Activated naive CD4-positive, alpha-beta T cell treated with anti-CD3 and anti-CD28 coated beads, Interleukin-2, amount 10 ng/mL, durations not matched to agents 7 days and 5 days (primary cell): ENCODE data around the gene FCHSD2.

ENCODE experiments used
- CTCF ChIA-PET: fragments of 350-600 bp; sonication (Branson Sonifier 250); formaldehyde crosslinking; loops from one replicate; lab custom pipeline; 2021; ENCODE audit warnings: antibody characterized with exemption; lab: Charles Lee
- DNase-seq: peaks from one replicate; pipeline ENCODE4 v3.0.0-alpha.2; 2020
- H3K27ac Mint-ChIP-seq: one replicate; pipeline ENCODE4 v1.8.0; 2021; ENCODE audit warnings: mild to moderate bottlenecking, moderate library complexity, mixed read lengths
- H3K27me3 Mint-ChIP-seq: one replicate; pipeline ENCODE4 v1.8.0; 2021; ENCODE audit warnings: mild to moderate bottlenecking, mixed read lengths
- H3K36me3 Mint-ChIP-seq: one replicate; pipeline ENCODE4 v1.8.0; 2021; ENCODE audit warnings: mixed read lengths
- H3K4me1 Mint-ChIP-seq: one replicate; pipeline ENCODE4 v1.8.0; 2021; ENCODE audit warnings: mixed read lengths
- H3K4me3 Mint-ChIP-seq: one replicate; pipeline ENCODE4 v1.8.0; 2021; ENCODE audit warnings: mild to moderate bottlenecking, moderate library complexity, mixed read lengths
- H3K9me3 Mint-ChIP-seq: one replicate; pipeline ENCODE4 v1.8.0; 2021; ENCODE audit warnings: mixed read lengths

FCHSD2 gene

GRCh38 chr11:73164803-73165540 lies 22.9 kb upstream of the FCHSD2 start:
- no peak overlapping the region for H3K4me3 Mint-ChIP-seq
- peaks cover 42% of the 10 kb centered on the region for H3K27me3 Mint-ChIP-seq
- no peaks in the 10 kb centered on the region for H3K9me3 Mint-ChIP-seq
- no peaks in the 10 kb centered on the region for H3K36me3 Mint-ChIP-seq
- H3K27ac Mint-ChIP-seq, result no peak overlapping the region
- no peaks in the 10 kb centered on the region for H3K4me1 Mint-ChIP-seq
- CTCF ChIA-PET, result interaction anchor here (11.6 kb wide), 1 partner anchor 13 kb away, joined by 89 read pairs; no protein-coding TSS in a partner anchor
- no peak for DNase-seq

GRCh38 chr11:73163638-73164174 lies 21.6 kb upstream of the FCHSD2 start:
- Mint-ChIP-seq H3K27ac (no peak overlapping the region), H3K4me1 (no peaks in the 10 kb centered on the region), H3K36me3 (no peaks in the 10 kb centered on the region), H3K4me3 (no peak overlapping the region), H3K27me3 (peaks cover 33% of the 10 kb centered on the region), H3K9me3 (no peaks in the 10 kb centered on the region)
- CTCF ChIA-PET, result interaction anchor here (0.7 to 11.6 kb wide), 4 partner anchors 15 to 26 kb away, joined by 3 to 89 read pairs (median 4); no protein-coding TSS in a partner anchor
- DNase-seq, result no peak

- H3K36me3 Mint-ChIP-seq, result no peaks in the 10 kb centered on the region
- CTCF ChIA-PET, result interaction anchor here (0.5 to 11.6 kb wide), 3 partner anchors 16 to 282 kb away, joined by 3 to 89 read pairs (median 4); no protein-coding TSS in a partner anchor
- peaks cover 24% of the 10 kb centered on the region for H3K27me3 Mint-ChIP-seq
- H3K4me1 Mint-ChIP-seq, result peaks cover 4% of the 10 kb centered on the region
- no peak overlapping the region for H3K4me3 Mint-ChIP-seq
- DNase-seq, result no peak
- H3K27ac Mint-ChIP-seq, result no peak overlapping the region
- H3K9me3 Mint-ChIP-seq, result no peaks in the 10 kb centered on the region
These were observed 20.1 kb upstream of the FCHSD2 start for GRCh38 chr11:73162196-73162740.

GRCh38 chr11:73160005-73160760 lies 18.1 kb upstream of the FCHSD2 start:
- Mint-ChIP-seq H3K4me3 (no peak overlapping the region), H3K27ac (no peak overlapping the region), H3K4me1 (peaks cover 23% of the 10 kb centered on the region), H3K9me3 (no peaks in the 10 kb centered on the region), H3K36me3 (no peaks in the 10 kb centered on the region), H3K27me3 (peaks cover 21% of the 10 kb centered on the region)
- no peak for DNase-seq
- CTCF ChIA-PET, result interaction anchor here (11.6 kb wide), 1 partner anchor 18 kb away, joined by 89 read pairs; no protein-coding TSS in a partner anchor

- no peak overlapping the region for H3K4me3 Mint-ChIP-seq
- H3K4me1 Mint-ChIP-seq, result peaks cover 31% of the 10 kb centered on the region
- no peaks in the 10 kb centered on the region for H3K9me3 Mint-ChIP-seq
- DNase-seq, result no peak
- peaks cover 13% of the 10 kb centered on the region for H3K27me3 Mint-ChIP-seq
- no peaks in the 10 kb centered on the region for H3K36me3 Mint-ChIP-seq
- H3K27ac Mint-ChIP-seq, result no peak overlapping the region
- CTCF ChIA-PET, result interaction anchor here (11.6 kb wide), 1 partner anchor 19 kb away, joined by 89 read pairs; no protein-coding TSS in a partner anchor
These were observed 17.2 kb upstream of the FCHSD2 start for GRCh38 chr11:73159297-73159696.

- H3K4me1 Mint-ChIP-seq, result peaks cover 39% of the 10 kb centered on the region
- no peaks in the 10 kb centered on the region for H3K9me3 Mint-ChIP-seq
- CTCF ChIA-PET, result interaction anchor here (0.6 to 11.6 kb wide), 5 partner anchors 16 to 346 kb away, joined by 3 to 89 read pairs (median 3); partner anchors contain the start of gene FCHSD2
- H3K27ac Mint-ChIP-seq, result no peak overlapping the region
- DNase-seq, result no peak
- peaks cover 13% of the 10 kb centered on the region for H3K27me3 Mint-ChIP-seq
- no peak overlapping the region for H3K4me3 Mint-ChIP-seq
- H3K36me3 Mint-ChIP-seq, result no peaks in the 10 kb centered on the region
These were observed 16.4 kb upstream of the FCHSD2 start for GRCh38 chr11:73158356-73159051.

- DNase-seq, result no peak
- Mint-ChIP-seq H3K27ac (no peak overlapping the region), H3K4me1 (peaks cover 51% of the 10 kb centered on the region), H3K36me3 (no peaks in the 10 kb centered on the region), H3K27me3 (peaks cover 11% of the 10 kb centered on the region), H3K9me3 (no peaks in the 10 kb centered on the region), H3K4me3 (no peak overlapping the region)
- CTCF ChIA-PET, result interaction anchor here (0.7 to 11.6 kb wide), 5 partner anchors 14 to 345 kb away, joined by 3 to 89 read pairs (median 3); partner anchors contain the start of gene FCHSD2
These were observed 15.2 kb upstream of the FCHSD2 start for GRCh38 chr11:73157101-73158010.

- no peaks in the 10 kb centered on the region for H3K36me3 Mint-ChIP-seq
These were observed 14.6 kb upstream of the FCHSD2 start for GRCh38 chr11:73156686-73157085.

GRCh38 chr11:73156114-73156513 lies 14.0 kb upstream of the FCHSD2 start:
- Mint-ChIP-seq H3K9me3 (no peaks in the 10 kb centered on the region), H3K4me1 (peaks cover 62% of the 10 kb centered on the region), H3K36me3 (no peaks in the 10 kb centered on the region), H3K4me3 (no peak overlapping the region), H3K27me3 (peaks cover 8% of the 10 kb centered on the region), H3K27ac (peak overlapping the region; percentile 79)
- no peak for DNase-seq
- CTCF ChIA-PET, result interaction anchor here (2.9 to 11.6 kb wide), 2 partner anchors 13 to 22 kb away, joined by 19 to 89 read pairs; partner anchors contain the start of gene FCHSD2

More at GRCh38 chr11:73156686-73157085, 14.6 kb upstream of the FCHSD2 start:
- DNase-seq, result no peak
- H3K27ac Mint-ChIP-seq, result no peak overlapping the region
- H3K27me3 Mint-ChIP-seq, result peaks cover 8% of the 10 kb centered on the region
- no peak overlapping the region for H3K4me3 Mint-ChIP-seq
- H3K9me3 Mint-ChIP-seq, result no peaks in the 10 kb centered on the region
- H3K4me1 Mint-ChIP-seq, result peaks cover 56% of the 10 kb centered on the region
- CTCF ChIA-PET, result interaction anchor here (1.2 to 11.6 kb wide), 3 partner anchors 14 to 233 kb away, joined by 3 to 89 read pairs (median 19); partner anchors contain the start of gene FCHSD2

- no peaks in the 10 kb centered on the region for H3K36me3 Mint-ChIP-seq
- peaks cover 72% of the 10 kb centered on the region for H3K4me1 Mint-ChIP-seq
- DNase-seq, result no peak
- H3K27me3 Mint-ChIP-seq, result peaks cover 3% of the 10 kb centered on the region
- CTCF ChIA-PET, result interaction anchor here (4.7 to 11.6 kb wide), 2 partner anchors 21 to 23 kb away, joined by 25 to 89 read pairs; no protein-coding TSS in a partner anchor
- no peaks in the 10 kb centered on the region for H3K9me3 Mint-ChIP-seq
- H3K27ac Mint-ChIP-seq, result peak overlapping the region; percentile 92
- no peak overlapping the region for H3K4me3 Mint-ChIP-seq
These were observed 13.0 kb upstream of the FCHSD2 start for GRCh38 chr11:73155102-73155501.

- CTCF ChIA-PET, result interaction anchor here (2.0 to 4.7 kb wide), 2 partner anchors 17 to 22 kb away, joined by 6 to 25 read pairs; no protein-coding TSS in a partner anchor
- peaks cover 79% of the 10 kb centered on the region for H3K4me1 Mint-ChIP-seq
- peak; percentile 65 for DNase-seq
These were observed 12.1 kb upstream of the FCHSD2 start for GRCh38 chr11:73154178-73154577.

GRCh38 chr11:73152861-73153483 lies 10.9 kb upstream of the FCHSD2 start:
- Mint-ChIP-seq H3K27me3 (no peaks in the 10 kb centered on the region), H3K4me3 (peak overlapping the region; percentile 19), H3K4me1 (peaks cover 81% of the 10 kb centered on the region), H3K36me3 (no peaks in the 10 kb centered on the region), H3K9me3 (no peaks in the 10 kb centered on the region), H3K27ac (peak overlapping the region; percentile 92)
- DNase-seq, result peak; percentile 84
- CTCF ChIA-PET, result interaction anchor here (2.0 to 4.7 kb wide), 3 partner anchors 10 to 24 kb away, joined by 6 to 26 read pairs (median 25); partner anchors contain the start of gene FCHSD2

More at GRCh38 chr11:73154178-73154577, 12.1 kb upstream of the FCHSD2 start:
- Mint-ChIP-seq H3K27me3 (no peaks in the 10 kb centered on the region), H3K27ac (peak overlapping the region; percentile 92), H3K9me3 (no peaks in the 10 kb centered on the region), H3K4me3 (peak overlapping the region; percentile 56), H3K36me3 (no peaks in the 10 kb centered on the region)
